GM12891 (cell line): ENCODE measurements around the gene DAB2IP.

Experiments used
- DNase-seq: peaks from one replicate; pipeline ENCODE4 v3.0.0; 2011; ENCODE audit warnings: low spot score; ENCODE audit not compliant: insufficient read length
- FAIRE-seq: peaks from 2 replicates; lab custom pipeline; 2011; peaks lifted over from hg19 to GRCh38; lab: Jason Lieb, UNC
- PAX5 ChIP-seq: IDR thresholded peaks from 2 replicates; pipeline ENCODE4 v1.6.1; 2011; ENCODE audit warnings: low read length, moderate library complexity, mild to moderate bottlenecking; ENCODE audit not compliant: insufficient read depth, severe bottlenecking
- POLR2A ChIP-seq: IDR thresholded peaks from 2 replicates; pipeline ENCODE4 v1.6.1; 2011; ENCODE audit warnings: low read depth, low read length, control low read depth
- POLR2AphosphoS5 ChIP-seq: IDR thresholded peaks from 2 replicates; pipeline ENCODE4 v1.6.1; 2011; ENCODE audit warnings: low read depth, low read length, control low read depth
- POU2F2 ChIP-seq: IDR thresholded peaks from 2 replicates; pipeline ENCODE4 v1.6.1; 2011; ENCODE audit warnings: low read depth, mild to moderate bottlenecking, control low read depth, low read length, moderate library complexity
- SPI1 ChIP-seq: IDR thresholded peaks from 2 replicates; pipeline ENCODE4 v1.6.1; 2011; ENCODE audit warnings: low read depth, low read length, control low read depth
- TAF1 ChIP-seq: IDR thresholded peaks from 2 replicates; pipeline ENCODE4 v1.6.1; 2011; ENCODE audit warnings: low read depth, low read length, control low read depth

The DAB2IP gene

GRCh38 chr9:121662359-121662758 is 10.9 kb downstream of the DAB2IP start:
- DNase-seq (no peak), FAIRE-seq (no peak)
- TF ChIP-seq POLR2A: no peak
- TF ChIP-seq POLR2AphosphoS5: no peak
- TF ChIP-seq SPI1: no peak
- TF ChIP-seq PAX5: no peak
- no peak for TF ChIP-seq POU2F2
- TF ChIP-seq TAF1: no peak

GRCh38 chr9:121662891-121663580 is 11.6 kb downstream of the DAB2IP start:
- FAIRE-seq (no peak), DNase-seq (no peak)
- TF ChIP-seq POLR2AphosphoS5 (no peak), TAF1 (no peak), POU2F2 (no peak), SPI1 (no peak)

- no peak for TF ChIP-seq POLR2AphosphoS5
- no peak for TF ChIP-seq PAX5
- TF ChIP-seq TAF1: no peak
- no peak for TF ChIP-seq SPI1
- no peak for TF ChIP-seq POU2F2
- no peak for TF ChIP-seq POLR2A
- FAIRE-seq: no peak
Measured at GRCh38 chr9:121663591-121663990, 12.2 kb downstream of the DAB2IP start.

GRCh38 chr9:121666294-121666693 is 14.9 kb downstream of the DAB2IP start:
- DNase-seq (no peak), FAIRE-seq (no peak)
- TF ChIP-seq TAF1 (no peak), SPI1 (no peak), PAX5 (no peak), POLR2AphosphoS5 (no peak), POU2F2 (no peak), POLR2A (no peak)

More at GRCh38 chr9:121663591-121663990, 12.2 kb downstream of the DAB2IP start:
- no peak for DNase-seq

GRCh38 chr9:121667214-121667613 is 15.8 kb downstream of the DAB2IP start:
- no peak for DNase-seq
- FAIRE-seq: no peak
- TF ChIP-seq TAF1 (no peak), POU2F2 (no peak), PAX5 (no peak), SPI1 (no peak), POLR2AphosphoS5 (no peak), POLR2A (no peak)

GRCh38 chr9:121667890-121668289 is 16.5 kb downstream of the DAB2IP start:
- TF ChIP-seq SPI1 (no peak), POU2F2 (no peak)
- DNase-seq: no peak
- FAIRE-seq: no peak

- no peak for FAIRE-seq
- no peak for TF ChIP-seq TAF1
- TF ChIP-seq PAX5: no peak
- no peak for TF ChIP-seq POLR2AphosphoS5
- no peak for TF ChIP-seq POLR2A
- no peak for TF ChIP-seq POU2F2
- no peak for TF ChIP-seq SPI1
- DNase-seq: no peak
Measured at GRCh38 chr9:121670431-121670830, 19.0 kb downstream of the DAB2IP start.

- FAIRE-seq (no peak), DNase-seq (no peak)
- TF ChIP-seq POLR2A: no peak
- no peak for TF ChIP-seq PAX5
- no peak for TF ChIP-seq POU2F2
- TF ChIP-seq TAF1: no peak
- TF ChIP-seq POLR2AphosphoS5: no peak
- no peak for TF ChIP-seq SPI1
Measured at GRCh38 chr9:121671612-121672155, 20.2 kb downstream of the DAB2IP start.

- FAIRE-seq (no peak), DNase-seq (no peak)
- TF ChIP-seq POLR2A (no peak), PAX5 (no peak), POLR2AphosphoS5 (no peak), SPI1 (no peak), POU2F2 (no peak), TAF1 (no peak)
Measured at GRCh38 chr9:121672213-121672612, 20.8 kb downstream of the DAB2IP start.

- FAIRE-seq: no peak
- TF ChIP-seq POLR2AphosphoS5: no peak
- no peak for TF ChIP-seq SPI1
- no peak for TF ChIP-seq PAX5
- TF ChIP-seq POU2F2: no peak
- no peak for TF ChIP-seq POLR2A
- no peak for TF ChIP-seq TAF1
- DNase-seq: no peak
Measured at GRCh38 chr9:121672986-121673385, 21.6 kb downstream of the DAB2IP start.
